Lower leg skin (tissue), 4 donors: Measurements from ENCODE around the gene NLRP3. TPM values are rescaled to one million over a fixed set of nuclear protein-coding genes. Genes with fewer than 3 reads are reported as not detected.
A peak's percentile ranks its signal among the peaks of the same experiment; 100 is the strongest.

ENCODE experiments used
- DNase-seq, 2 donors: peaks; one replicate each; pipeline ENCODE4 v3.0.0-alpha.2; 2019; ENCODE audit warnings: low spot score in 2 of 2
- H3K4me3 ChIP-seq: fragments of 200-600 bp; sonication (generic); 2 replicates; pipeline ENCODE4 v1.5.1; 2017; ENCODE audit warnings: mild to moderate bottlenecking, low read depth; ENCODE audit not compliant: poor library complexity, severe bottlenecking
- CTCF ChIP-seq, 3 donors: fragments of 450-650 bp; IDR thresholded peaks; one replicate each; pipeline ENCODE4 v1.5.1; 2016; ENCODE audit warnings: antibody characterized with exemption in 3 of 3, mild to moderate bottlenecking in 3 of 3, moderate library complexity in 2 of 3
- POLR2A ChIP-seq, 2 donors: fragments of 450-650 bp; IDR thresholded peaks; one replicate each; pipeline ENCODE4 v1.6.1; 2016 to 2017; ENCODE audit warnings: antibody characterized with exemption in 2 of 2, mild to moderate bottlenecking in 1 of 2, moderate library complexity in 1 of 2
- WGBS, 2 donors: methylation state at CpG; one replicate each; pipeline ENCODE4 v1.1.5; 2018; 5-methylcytosine and 5-hydroxymethylcytosine counted together
- intact Hi-C: fragments of 100-400 bp; cut with DNase I; formaldehyde crosslinking; loops from one replicate; pipeline ENCODE4 v1.15.0; 2023; ENCODE audit warnings: low total_unique reads
- total RNA-seq, 4 donors: library from RNA; depleted of rRNA; stranded (reverse); fragments of >200 nt; gene quantifications; one replicate each; pipeline ENCODE4 v1.1.0, GENCODE V29; 2016

The NLRP3 gene
- total RNA-seq, 4 donors from 2014 or later: 0.13 to 1.2 (median 0.32) TPM

GRCh38 chr1:247437551-247438505, 21.9 kb downstream of the NLRP3 start:
- WGBS, 2 donors: 71 to 74% methylated on average over 17 of the region's 17 CpGs
- intact Hi-C loops: no loop called here
- no peak overlapping the region for H3K4me3 ChIP-seq
- DNase-seq: no peak
- no peak for TF ChIP-seq CTCF (IDR thresholded peaks at IDR 0.05)
- no peak for TF ChIP-seq POLR2A (IDR thresholded peaks at IDR 0.05)

- no peak for TF ChIP-seq CTCF (IDR thresholded peaks at IDR 0.05)
- TF ChIP-seq POLR2A (IDR thresholded peaks at IDR 0.05): no peak
- 51 to 59% methylated on average over 6 of the region's 6 CpGs for WGBS, 2 donors
- H3K4me3 ChIP-seq: no peak overlapping the region
- no peak for DNase-seq
- intact Hi-C loops: no loop called here
Measured at GRCh38 chr1:247440001-247440620, 24.1 kb downstream of the NLRP3 start.

GRCh38 chr1:247441606-247442005, 25.6 kb downstream of the NLRP3 start:
- 74 to 78% methylated on average over 5 of the region's 5 CpGs for WGBS, 2 donors
- DNase-seq: no peak
- no peak for TF ChIP-seq POLR2A (IDR thresholded peaks at IDR 0.05)
- no peak for TF ChIP-seq CTCF (IDR thresholded peaks at IDR 0.05)
- intact Hi-C loops: no loop called here
- no peak overlapping the region for H3K4me3 ChIP-seq

GRCh38 chr1:247442164-247442563, 26.2 kb downstream of the NLRP3 start:
- intact Hi-C loops: no loop called here
- WGBS, 2 donors: 65% methylated on average over 4 of the region's 4 CpGs
- no peak overlapping the region for H3K4me3 ChIP-seq
- no peak for DNase-seq
- TF ChIP-seq CTCF (IDR thresholded peaks at IDR 0.05): no peak
- TF ChIP-seq POLR2A (IDR thresholded peaks at IDR 0.05): no peak

- peak in 1 of 2 donors; percentile 46 for DNase-seq
- H3K4me3 ChIP-seq: no peak overlapping the region
- TF ChIP-seq POLR2A (IDR thresholded peaks at IDR 0.05): no peak
- no peak for TF ChIP-seq CTCF (IDR thresholded peaks at IDR 0.05)
- intact Hi-C loops: no loop called here
- 49 to 64% methylated on average over 5 of the region's 5 CpGs for WGBS, 2 donors
Measured at GRCh38 chr1:247443641-247444040, 27.7 kb downstream of the NLRP3 start.
